GM23248 (cell line): ENCODE measurements around the gene ZNF277. TPM values are rescaled to one million over a fixed set of nuclear protein-coding genes. Genes with fewer than 3 reads are reported as not detected.
A peak's percentile ranks its signal among the peaks of the same experiment; 100 is the strongest.

ENCODE experiments used
- DNase-seq: peaks from one replicate; pipeline ENCODE4 v3.0.0-alpha.2; 2015
- H2AFZ ChIP-seq: fragments of 200-600 bp; sonication (generic); 2 replicates; pipeline ENCODE4 v1.6.1; 2016; ENCODE audit warnings: antibody characterized with exemption
- H3F3A ChIP-seq: fragments of 200-600 bp; sonication (generic); 2 replicates; pipeline ENCODE4 v1.6.1; 2016; ENCODE audit warnings: mild to moderate bottlenecking, antibody characterized with exemption, mixed run types; ENCODE audit not compliant: insufficient read depth
- H3K27ac ChIP-seq: fragments of 200-600 bp; sonication (generic); 2 replicates; pipeline ENCODE4 v1.5.1; 2016; ENCODE audit warnings: mild to moderate bottlenecking
- H3K27me3 ChIP-seq: fragments of 200-600 bp; sonication (generic); replicated peaks from 2 replicates; pipeline ENCODE4 v1.6.1; 2016; ENCODE audit warnings: mild to moderate bottlenecking; ENCODE audit not compliant: insufficient read depth
- H3K36me3 ChIP-seq: fragments of 200-600 bp; sonication (generic); 2 replicates; pipeline ENCODE4 v1.6.1; 2016; ENCODE audit warnings: low read depth, mild to moderate bottlenecking
- H3K4me1 ChIP-seq: fragments of 200-600 bp; sonication (generic); 2 replicates; pipeline ENCODE4 v1.6.1; 2016; ENCODE audit warnings: mild to moderate bottlenecking; ENCODE audit not compliant: insufficient read depth
- H3K4me2 ChIP-seq: fragments of 200-600 bp; sonication (generic); one replicate; pipeline ENCODE4 v1.6.1; 2016; ENCODE audit warnings: mild to moderate bottlenecking; ENCODE audit not compliant: unreplicated experiment
- H3K4me3 ChIP-seq: fragments of 200-600 bp; sonication (generic); 2 replicates; pipeline ENCODE4 v1.5.1; 2016; ENCODE audit warnings: mild to moderate bottlenecking
- H3K79me2 ChIP-seq: fragments of 200-600 bp; sonication (generic); 2 replicates; pipeline ENCODE4 v1.6.1; 2016; ENCODE audit warnings: mild to moderate bottlenecking; ENCODE audit not compliant: insufficient read depth
- H3K9ac ChIP-seq: fragments of 200-600 bp; sonication (generic); 2 replicates; pipeline ENCODE4 v1.6.1; 2016; ENCODE audit warnings: mild to moderate bottlenecking
- H3K9me2 ChIP-seq: fragments of 200-600 bp; sonication (generic); 2 replicates; pipeline ENCODE4 v1.6.1; 2016; ENCODE audit warnings: mixed run types, mild to moderate bottlenecking, moderate library complexity; ENCODE audit not compliant: insufficient read depth
- H3K9me3 ChIP-seq: fragments of 200-600 bp; sonication (generic); one replicate; pipeline ENCODE4 v1.6.1; 2017; ENCODE audit warnings: low read depth
- H4K20me1 ChIP-seq: fragments of 200-600 bp; sonication (generic); 2 replicates; pipeline ENCODE4 v1.6.0; 2016; ENCODE audit not compliant: insufficient read depth
- EZH2 ChIP-seq: fragments of 200-600 bp; sonication (generic); IDR thresholded peaks from 2 replicates; pipeline ENCODE4 v1.6.1; 2018; ENCODE audit warnings: antibody characterized with exemption, mild to moderate bottlenecking; ENCODE audit not compliant: insufficient read depth, poor library complexity, severe bottlenecking
- EZH2phosphoT487 ChIP-seq: fragments of 200-600 bp; sonication (generic); IDR thresholded peaks from 2 replicates; pipeline ENCODE4 v1.6.1; 2018; ENCODE audit warnings: antibody characterized with exemption, moderate library complexity, mild to moderate bottlenecking, low read depth; ENCODE audit not compliant: insufficient read depth
- WGBS, 2 experiments: methylation state at CpG; one replicate each; pipeline ENCODE4 v1.1.6; 2015 to 2017; ENCODE audit warnings: low lambda C conversion rate in 2 of 2, low coverage in 1 of 2; ENCODE audit errors: missing lambda C conversion rate in 2 of 2; 5-methylcytosine and 5-hydroxymethylcytosine counted together
- in situ Hi-C: fragments of 300-500 bp; cut with MboI; formaldehyde crosslinking; loops from 2 replicates; pipeline ENCODE4 v1.15.0; 2020
- polyA plus RNA-seq: library from polyadenylated mRNA; unstranded; fragments of >200 nt; fragmentation: Nextera tagmentation; extraction: Ambion mirVana; gene quantifications from 2 replicates; pipeline ENCODE4 v1.2.1, GENCODE V29; 2016
- total RNA-seq: library from RNA; depleted of rRNA; stranded (reverse); fragments of >200 nt; shearing (Covaris generic); gene quantifications from 2 replicates; pipeline ENCODE4 v1.2.3, GENCODE V29; 2014

ZNF277 gene
- total and polyA plus RNA-seq, 2 experiments from 2014 or later: 10.0 to 25.1 TPM

DNA sequence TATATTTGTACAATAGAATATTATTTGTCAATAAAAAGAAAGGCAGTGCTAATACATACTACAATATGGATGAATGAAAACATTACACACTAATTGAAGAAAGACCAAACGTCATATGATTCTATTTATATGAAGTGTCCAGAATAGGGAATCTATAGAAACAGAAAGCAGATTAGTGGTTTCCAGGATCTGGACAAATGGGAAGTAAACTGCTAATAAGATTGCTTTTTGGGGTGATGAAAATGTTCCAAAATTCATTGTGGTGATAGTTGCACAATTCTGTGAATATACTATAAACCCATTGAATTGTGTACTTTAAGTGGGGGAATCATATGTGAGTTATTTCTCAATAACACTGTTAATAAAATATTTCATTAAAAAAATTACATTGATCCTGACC is 165.6 kb downstream of the ZNF277 start:
- Histone ChIP-seq H3K27me3 (no peaks in the 10 kb centered on the region; the same call in 1 of the 2 replicates), H3K9me3 (no peaks in the 10 kb centered on the region), H3K79me2 (no peaks in the 10 kb centered on the region), H2AFZ (no peak overlapping the region), H3K4me1 (no peaks in the 10 kb centered on the region), H3K4me2 (no peak overlapping the region), H3K27ac (no peak overlapping the region), H3K4me3 (no peak overlapping the region), H4K20me1 (no peaks in the 10 kb centered on the region), H3K9ac (no peak overlapping the region), H3F3A (no peaks in the 10 kb centered on the region), H3K36me3 (no peaks in the 10 kb centered on the region), H3K9me2 (no peaks in the 10 kb centered on the region)
- no peak for DNase-seq
- in situ Hi-C loops: no loop called here
- WGBS, 2 experiments: 38 to 40% methylated on average over 1 of the region's 1 CpG
- TF ChIP-seq EZH2: no peak
- no peak for TF ChIP-seq EZH2phosphoT487

DNA sequence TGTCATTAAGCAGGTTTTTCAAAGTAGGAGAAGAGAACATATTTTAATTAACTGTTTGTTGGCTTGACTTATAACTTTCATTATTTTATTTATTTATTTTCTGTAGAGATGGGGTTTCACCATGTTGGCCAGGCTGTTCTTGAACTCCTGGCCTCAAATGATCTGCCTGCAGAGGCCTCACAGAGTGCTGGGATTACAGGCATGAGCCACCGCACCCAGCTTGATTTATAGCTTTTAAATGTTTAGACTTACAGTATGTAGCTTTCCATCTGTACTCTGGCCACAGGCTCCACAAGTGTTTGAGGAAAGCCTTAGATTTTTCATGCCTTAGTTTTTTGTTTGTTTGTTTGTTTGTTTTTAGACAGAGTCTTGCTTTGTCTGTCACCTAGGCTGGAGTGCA is 171.1 kb downstream of the ZNF277 start:
- Histone ChIP-seq H2AFZ (no peak overlapping the region), H3K4me3 (no peak overlapping the region), H3K4me1 (no peaks in the 10 kb centered on the region), H3K27ac (no peak overlapping the region), H3F3A (no peaks in the 10 kb centered on the region), H3K9me3 (no peaks in the 10 kb centered on the region), H3K9ac (no peak overlapping the region), H3K27me3 (no peaks in the 10 kb centered on the region), H3K4me2 (no peak overlapping the region), H4K20me1 (no peaks in the 10 kb centered on the region), H3K9me2 (no peaks in the 10 kb centered on the region), H3K36me3 (no peaks in the 10 kb centered on the region), H3K79me2 (no peaks in the 10 kb centered on the region)
- TF ChIP-seq EZH2 (no peak), EZH2phosphoT487 (no peak)
- DNase-seq: no peak
- in situ Hi-C loops: no loop called here
- 46 to 58% methylated on average over 1 of the region's 1 CpG for WGBS, 2 experiments

DNA sequence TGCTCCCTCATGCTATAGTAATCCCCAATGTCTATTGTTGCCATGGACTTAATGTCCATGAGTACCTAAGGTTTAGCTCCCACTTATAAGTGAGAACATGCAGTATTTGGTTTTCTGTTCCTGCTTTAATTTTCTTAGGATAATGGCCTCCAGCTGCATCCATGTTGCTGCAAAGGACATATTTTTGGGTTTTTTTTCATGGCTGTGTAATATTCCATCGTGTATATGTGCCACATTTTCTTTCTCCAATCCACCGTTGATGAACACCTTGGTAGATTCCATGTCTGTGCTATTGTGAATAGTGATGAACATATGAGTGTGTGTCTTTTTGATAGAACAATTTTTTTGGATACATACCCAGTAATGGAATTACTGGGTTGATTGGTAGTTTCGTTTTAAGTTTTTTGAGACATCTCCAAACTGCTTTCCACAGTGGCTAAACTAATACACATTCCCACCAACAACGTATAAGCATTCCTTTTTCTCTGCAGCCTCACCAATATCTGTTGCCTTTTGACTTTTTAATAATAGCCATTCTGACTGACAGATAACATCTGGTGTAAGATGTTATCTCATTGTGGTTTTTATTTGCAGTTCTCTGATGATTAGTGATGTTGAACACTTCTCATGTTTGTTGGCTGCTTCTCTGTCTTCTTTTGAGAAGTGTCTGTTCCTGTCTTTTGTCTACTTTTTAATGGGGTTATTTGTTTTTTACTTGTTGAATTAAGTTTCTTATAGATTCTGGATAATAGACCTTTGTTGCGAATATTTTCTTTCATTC is 175.0 kb downstream of the ZNF277 start:
- Histone ChIP-seq H3K9me2 (no peaks in the 10 kb centered on the region), H3K4me2 (no peak overlapping the region), H3K4me3 (no peak overlapping the region), H3K9ac (no peak overlapping the region), H3K4me1 (no peaks in the 10 kb centered on the region), H3K79me2 (no peaks in the 10 kb centered on the region), H3F3A (no peaks in the 10 kb centered on the region), H3K9me3 (no peaks in the 10 kb centered on the region), H3K27me3 (no peaks in the 10 kb centered on the region), H3K27ac (no peak overlapping the region), H2AFZ (no peak overlapping the region), H4K20me1 (no peaks in the 10 kb centered on the region), H3K36me3 (no peaks in the 10 kb centered on the region)
- 70 to 71% methylated on average over 5 of the region's 5 CpGs for WGBS, 2 experiments
- in situ Hi-C loops: no loop called here
- TF ChIP-seq EZH2 (no peak), EZH2phosphoT487 (no peak)
- no peak for DNase-seq

DNA sequence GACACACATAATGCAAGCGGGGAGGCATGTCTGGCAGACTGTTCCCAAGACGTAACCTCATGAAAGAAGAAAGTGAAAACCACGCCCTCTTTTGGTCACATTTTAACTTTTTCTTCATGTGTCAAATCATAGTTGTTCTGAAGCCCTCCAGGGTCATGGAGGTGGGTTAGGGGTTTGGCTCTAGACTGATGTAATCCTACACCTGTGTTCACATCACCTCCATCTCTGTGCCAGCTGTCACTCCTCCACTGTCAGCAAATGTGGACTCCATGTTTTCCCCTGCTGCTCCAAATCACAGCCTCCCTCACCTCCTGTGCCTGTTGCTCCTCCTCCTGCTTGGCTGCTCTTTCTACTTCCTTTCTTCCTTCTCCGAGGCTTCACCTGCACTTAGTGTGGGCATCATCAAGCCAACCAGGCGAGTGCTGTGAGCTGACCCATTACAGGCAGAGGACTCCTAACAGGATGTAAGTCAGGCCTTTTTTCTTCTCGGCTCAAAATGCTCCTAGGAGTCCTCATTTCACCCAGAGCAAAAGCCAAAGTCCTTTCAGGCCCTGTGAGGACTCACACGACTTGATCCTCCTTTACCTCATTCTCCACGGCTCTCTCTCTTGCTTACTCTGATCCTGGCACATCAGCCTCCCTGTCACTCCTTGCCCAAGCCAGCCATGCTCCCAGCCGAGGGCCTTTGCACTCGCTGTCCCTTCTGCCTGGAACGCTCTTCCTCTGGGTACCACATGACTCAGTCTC is 177.3 kb downstream of the ZNF277 start:
- no peaks in the 10 kb centered on the region for H4K20me1 ChIP-seq
- in situ Hi-C loops: no loop called here
- no peak for TF ChIP-seq EZH2phosphoT487
- no peak for TF ChIP-seq EZH2

More for the DNA sequence above, 177.3 kb downstream of the ZNF277 start:
- H3F3A ChIP-seq: no peaks in the 10 kb centered on the region
- no peak overlapping the region for H3K27ac ChIP-seq
- peak; percentile 28 for DNase-seq
- WGBS, 2 experiments: 59 to 61% methylated on average over 11 of the region's 11 CpGs
- no peaks in the 10 kb centered on the region for H3K4me1 ChIP-seq
- H3K9me2 ChIP-seq: no peaks in the 10 kb centered on the region
- H3K9me3 ChIP-seq: no peaks in the 10 kb centered on the region
- no peak overlapping the region for H3K4me3 ChIP-seq
- no peaks in the 10 kb centered on the region for H3K36me3 ChIP-seq
- no peaks in the 10 kb centered on the region for H3K79me2 ChIP-seq
- no peak overlapping the region for H2AFZ ChIP-seq
- no peak overlapping the region for H3K9ac ChIP-seq
- H3K27me3 ChIP-seq: no peaks in the 10 kb centered on the region
- H3K4me2 ChIP-seq: no peak overlapping the region
